ENCODE results near the gene ITGB1.
"Not testable (repeated sequence)": the region's sequence is repeated elsewhere in the genome, so short reads cannot be mapped to it uniquely, and the experiment has no call there.

ITGB1 gene

DNA sequence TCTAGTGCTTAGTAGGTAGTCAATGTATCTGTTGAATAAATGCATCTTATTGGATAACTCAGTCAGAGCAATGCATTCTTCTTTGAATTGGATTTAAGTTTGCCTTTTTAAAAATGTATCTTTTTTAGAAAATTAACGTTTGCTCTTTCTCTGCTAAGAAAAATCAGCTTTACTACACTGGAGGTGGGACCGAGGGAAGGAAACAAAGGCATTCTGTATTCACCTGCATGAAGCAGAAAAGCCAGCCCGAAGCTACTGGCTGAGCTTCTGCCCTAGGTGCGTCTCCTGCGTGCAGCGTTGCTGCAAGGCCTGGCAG is 22.2 kb upstream of the ITGB1 start:
- DNase-seq = no peak

GRCh38 chr10:32979719-32980118 is 21.7 kb upstream of the ITGB1 start:
- not testable (repeated sequence) for DNase-seq

GRCh38 chr10:32979041-32979440 is 21.0 kb upstream of the ITGB1 start:
- DNase-seq = no peak

DNA sequence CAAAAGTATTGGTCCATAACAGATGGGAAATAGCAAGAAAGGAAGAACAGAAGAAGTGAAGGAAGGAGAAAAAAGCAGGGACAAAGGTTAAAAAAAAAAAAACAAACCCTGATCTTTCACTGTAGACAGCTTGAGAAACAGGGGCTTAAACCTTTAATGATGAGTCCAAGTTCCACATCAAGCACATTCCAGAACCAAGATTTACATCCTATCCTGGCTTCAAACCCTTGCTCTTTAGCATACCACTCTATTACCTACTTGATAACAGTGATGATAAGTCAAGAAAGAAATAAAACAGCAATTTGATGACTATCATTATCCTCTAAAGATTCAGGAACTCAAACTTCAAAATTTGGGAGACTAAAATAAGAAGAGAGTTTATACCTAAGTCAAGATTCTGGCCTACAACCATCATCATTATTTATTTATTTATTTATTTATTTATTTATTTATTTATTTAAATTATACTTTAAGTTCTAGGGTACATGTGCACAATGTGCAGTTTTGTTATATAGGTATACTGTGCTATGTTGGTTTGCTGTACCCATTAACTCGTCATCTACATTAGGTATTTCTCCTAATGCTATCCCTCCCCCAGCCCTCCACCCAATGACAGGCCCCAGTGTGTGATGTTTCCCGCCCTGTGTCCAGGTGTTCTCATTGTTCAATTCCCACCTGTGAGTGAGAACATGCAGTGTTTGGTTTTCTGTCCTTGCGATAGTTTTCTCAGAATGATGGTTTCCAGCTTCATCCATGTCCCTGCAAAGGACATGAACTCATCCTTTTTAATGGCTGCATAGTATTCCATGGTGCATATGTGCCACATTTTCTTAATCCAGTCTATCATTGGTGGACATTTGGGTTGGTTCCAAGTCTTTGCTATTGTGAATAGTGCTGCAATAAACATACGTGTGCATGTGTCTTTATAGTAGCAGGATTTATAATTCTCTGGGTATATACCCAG is 20.1 kb upstream of the ITGB1 start:
- DNase-seq = not testable (repeated sequence)

DNA sequence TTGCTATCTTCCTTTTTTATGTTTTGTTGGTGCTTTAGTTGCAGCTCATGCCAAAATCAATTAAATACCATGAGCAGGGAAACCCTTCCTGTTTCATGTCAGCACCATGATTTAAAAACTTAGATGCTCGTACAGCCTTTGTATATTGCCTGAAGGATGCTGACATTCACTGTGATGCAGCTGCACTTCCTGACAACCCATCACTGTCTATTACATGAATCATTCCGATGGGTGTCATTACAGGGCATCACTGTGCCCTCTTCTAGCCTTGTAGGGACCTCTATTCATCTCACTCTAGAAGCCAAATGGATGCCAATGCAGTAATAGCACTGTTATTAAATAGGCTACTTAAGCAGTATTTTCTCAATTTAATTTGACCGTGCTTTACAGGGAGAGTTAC is 18.3 kb upstream of the ITGB1 start:
- no peak for DNase-seq

GRCh38 chr10:32972929-32973328 is 14.9 kb upstream of the ITGB1 start:
- DNase-seq = peak; percentile 64

DNA sequence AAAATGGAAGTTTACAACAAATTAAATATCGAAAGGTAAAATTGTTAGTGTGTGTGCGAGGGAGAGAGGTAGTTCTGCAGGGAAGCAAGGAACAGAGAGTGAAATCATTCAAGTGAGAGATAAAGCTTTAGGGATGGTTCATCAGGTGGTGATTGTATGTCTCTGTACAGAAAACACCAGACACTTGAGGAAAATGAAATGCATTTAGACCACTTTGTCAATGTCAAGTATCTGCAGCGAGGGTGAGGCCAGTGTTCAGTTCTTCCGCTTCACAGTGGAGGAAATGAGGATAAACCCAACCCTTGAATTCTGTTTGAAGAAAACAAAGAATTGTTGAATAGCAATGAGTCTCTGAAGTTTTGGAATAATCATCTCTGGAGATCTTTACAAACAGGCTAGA is 14.4 kb upstream of the ITGB1 start:
- peak; percentile 77 for DNase-seq

DNA sequence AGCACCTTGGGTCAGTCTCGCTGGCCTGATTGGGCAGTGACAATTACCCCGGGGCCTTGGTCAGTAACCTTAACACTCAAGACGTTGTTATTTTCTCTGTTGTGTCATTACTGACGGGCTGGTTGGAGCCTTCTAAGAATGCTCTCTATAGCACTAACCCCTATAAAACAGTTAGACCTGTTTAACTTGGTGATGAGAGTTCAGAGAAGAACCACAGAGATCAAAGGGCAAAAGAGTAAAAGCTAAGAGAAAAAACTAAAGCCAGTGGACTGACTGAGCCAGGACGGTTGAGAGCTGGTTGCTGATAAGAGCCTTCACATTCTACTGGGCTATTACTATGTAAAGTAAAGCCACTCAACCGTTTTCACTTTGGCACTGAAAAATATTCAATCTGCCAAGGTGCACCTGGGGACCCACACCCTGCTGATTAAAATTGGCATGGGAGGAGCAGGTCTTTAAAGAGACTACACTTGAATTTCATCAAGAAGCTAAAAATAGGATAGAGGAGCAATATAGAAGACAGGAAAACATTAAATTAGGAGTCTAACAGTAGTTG is 13.6 kb upstream of the ITGB1 start:
- peak; percentile 96 for DNase-seq

DNA sequence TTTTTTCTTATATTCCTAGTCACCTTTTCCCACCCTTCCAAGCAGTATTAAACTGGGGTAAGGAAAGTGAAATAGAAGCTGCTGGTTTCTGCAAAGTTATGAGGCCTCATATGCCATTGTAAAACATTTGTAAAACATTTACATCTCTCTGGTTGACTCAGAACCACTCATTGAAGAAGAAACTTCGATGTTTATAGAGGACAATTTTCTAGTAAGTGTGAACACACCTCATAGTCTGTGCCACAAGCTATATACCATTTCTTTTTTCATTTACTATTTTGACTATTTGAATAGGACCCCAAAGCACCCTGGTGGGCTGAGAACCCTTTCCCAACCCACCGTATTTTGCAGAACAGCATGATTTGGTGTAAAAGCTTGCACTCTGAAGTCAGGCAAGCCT is 12.9 kb upstream of the ITGB1 start:
- no peak for DNase-seq

DNA sequence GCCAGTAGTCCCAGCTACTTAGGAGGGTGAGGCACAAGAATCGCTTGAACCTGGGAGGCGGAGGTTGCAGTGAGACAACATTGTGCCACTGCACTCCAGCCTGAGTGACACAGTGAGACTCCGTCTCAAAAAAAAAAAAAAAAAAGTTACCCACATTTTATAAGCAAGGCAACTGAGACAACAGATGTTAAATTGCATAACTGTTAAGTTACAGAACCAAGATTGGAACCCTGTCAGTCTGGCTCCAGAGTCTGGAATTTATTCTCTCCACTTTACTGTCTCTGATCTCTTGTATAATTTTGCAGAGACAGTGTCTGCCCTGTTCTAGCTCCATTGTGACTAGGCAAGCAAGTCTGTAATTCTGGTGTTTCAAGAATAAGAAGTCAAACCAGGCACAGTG is 6.2 kb upstream of the ITGB1 start:
- DNase-seq = no peak

- DNase-seq = no peak
Observed at GRCh38 chr10:32963096-32963495, 5.1 kb upstream of the ITGB1 start.

- no peak for DNase-seq
Observed at GRCh38 chr10:32962521-32962920, 4.5 kb upstream of the ITGB1 start.

DNA sequence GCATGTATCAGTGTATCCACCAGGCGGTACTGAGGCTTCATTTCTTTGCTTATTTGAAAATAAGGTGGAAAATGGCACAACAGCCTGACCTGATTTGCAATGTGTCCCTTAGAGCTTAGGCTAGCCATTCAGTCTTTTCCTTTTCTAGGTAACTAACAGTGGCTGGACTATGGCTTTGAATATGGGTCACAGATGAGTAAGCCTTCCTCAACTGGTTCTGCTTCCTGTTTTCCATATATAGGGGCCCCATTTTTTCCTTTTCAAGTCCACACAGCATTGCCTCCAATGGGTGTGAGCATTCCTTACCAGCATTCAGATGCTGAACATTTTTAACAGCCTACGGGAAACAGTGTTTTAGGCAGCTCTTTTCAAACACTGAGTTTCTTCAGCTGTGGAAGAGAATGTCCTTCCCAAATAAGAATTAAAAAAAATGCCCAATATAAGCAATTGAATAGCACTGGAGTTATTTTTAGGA is 3.9 kb upstream of the ITGB1 start:
- peak; percentile 74 for DNase-seq

DNA sequence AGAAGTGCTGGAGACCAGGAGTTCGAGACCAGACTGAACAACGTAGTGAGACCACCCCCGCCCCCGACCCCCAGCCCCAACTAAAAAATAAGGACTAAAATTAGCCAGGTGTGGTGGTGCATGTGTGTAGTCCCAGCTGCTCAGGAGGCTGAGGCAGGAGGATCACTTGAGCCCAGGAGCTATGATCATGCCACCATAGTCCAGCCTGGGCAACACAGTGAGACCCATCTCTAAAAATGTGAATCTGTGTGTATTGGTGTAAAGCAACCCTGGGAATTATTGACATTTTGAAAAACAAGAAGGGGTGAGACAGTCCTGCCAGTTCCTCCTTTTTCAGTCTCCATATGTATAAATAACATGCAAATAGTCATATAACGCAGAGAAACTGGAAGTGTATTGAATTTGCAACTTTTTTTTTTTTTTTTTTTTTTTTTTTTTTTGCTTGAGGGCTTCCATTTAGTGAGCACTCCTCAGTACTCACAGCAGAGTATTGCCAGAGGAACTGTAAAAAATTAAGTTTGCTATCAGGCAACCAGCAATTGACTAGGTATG is 3.4 kb upstream of the ITGB1 start:
- DNase-seq = no peak

DNA sequence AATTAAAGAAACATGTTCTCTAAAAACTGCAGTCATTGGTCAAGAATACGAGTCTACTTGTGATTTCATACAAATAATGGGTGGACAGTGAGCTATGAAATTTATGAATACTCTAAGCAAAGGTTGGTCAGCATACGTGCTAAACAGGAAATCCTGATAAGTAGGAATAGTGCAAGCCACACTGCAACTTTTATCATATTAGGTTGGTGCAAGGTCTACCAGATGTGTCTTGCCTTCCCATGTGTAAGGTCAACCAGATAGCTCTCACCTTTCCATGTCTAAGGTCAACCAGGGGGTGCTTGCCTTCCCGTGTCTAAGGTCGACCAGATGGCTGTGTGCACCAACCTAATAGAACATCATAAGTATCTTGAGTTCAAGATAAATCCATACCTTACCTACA is 2.0 kb upstream of the ITGB1 start:
- DNase-seq = peak; percentile 70

- peak; percentile 74 for DNase-seq
Observed at GRCh38 chr10:32959006-32959920, 1.2 kb upstream of the ITGB1 start.

DNA sequence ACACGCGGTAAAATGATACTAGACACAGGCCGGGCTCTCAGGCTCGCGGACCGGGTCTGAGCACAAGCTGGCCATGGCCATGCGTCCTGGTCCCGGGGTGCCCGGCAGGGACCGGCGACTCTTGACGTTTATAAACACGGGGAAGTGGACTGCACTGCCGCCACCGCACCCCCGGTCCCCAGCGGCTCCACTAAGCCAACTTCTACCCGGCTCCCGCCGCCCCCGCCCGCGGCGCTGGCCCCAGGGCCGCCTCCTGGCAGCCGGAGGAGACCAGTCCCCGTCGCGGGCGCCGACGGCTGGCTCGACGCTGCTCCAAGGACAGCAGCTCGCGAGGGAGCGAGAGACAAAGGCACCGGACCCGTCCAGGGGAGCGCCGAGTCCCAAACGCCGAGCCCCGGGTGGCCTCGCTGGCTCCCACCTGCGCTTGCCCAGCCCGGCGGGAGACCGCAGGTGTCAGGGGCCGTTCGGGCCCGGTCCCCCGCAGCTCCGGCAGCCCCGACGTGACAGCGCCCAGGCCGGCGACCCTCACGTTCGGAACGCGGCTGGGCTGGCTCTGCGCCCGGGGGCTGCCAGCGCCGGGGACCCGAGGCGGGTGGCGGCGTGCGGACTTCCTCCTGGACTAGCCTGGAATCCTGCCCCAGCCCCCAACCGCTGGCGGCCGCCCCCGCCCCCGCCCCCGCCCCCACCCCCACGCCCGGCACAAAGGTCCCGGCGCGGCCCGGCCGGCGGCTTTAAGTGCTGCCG is 517 bp downstream of the ITGB1 start:
- no peak for DNase-seq

GRCh38 chr10:32956365-32957197 is 1.4 kb downstream of the ITGB1 start:
- DNase-seq = peak; percentile 50

- no peak for DNase-seq
Observed at GRCh38 chr10:32955790-32956189, 2.2 kb downstream of the ITGB1 start.

GRCh38 chr10:32955299-32955772 is 2.7 kb downstream of the ITGB1 start:
- peak; percentile 57 for DNase-seq
